ENCODE results near the gene OSBP2.
A peak's percentile ranks its signal among the peaks of the same experiment; 100 is the strongest.

The OSBP2 gene

DNA sequence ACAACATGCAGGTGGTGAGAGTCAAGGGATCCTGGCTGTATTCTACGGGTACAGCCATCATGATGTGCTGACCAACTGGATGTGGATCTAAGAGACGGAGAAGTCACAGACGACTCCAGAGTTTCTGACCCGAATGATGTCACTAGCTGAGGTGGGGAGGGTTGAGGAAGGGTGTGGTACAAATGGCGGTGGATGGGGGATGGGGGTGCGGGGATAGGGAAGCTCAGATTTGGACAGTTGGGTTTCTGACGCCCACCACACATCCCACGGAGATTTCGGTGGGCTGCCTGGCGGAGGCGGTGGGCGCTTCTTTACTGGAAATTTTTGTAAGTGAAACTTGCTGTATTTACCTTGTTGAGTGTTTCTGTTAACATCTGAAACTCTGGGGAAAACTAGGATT, 126.7 kb downstream of the OSBP2 start:
- no peak for DNase-seq

DNA sequence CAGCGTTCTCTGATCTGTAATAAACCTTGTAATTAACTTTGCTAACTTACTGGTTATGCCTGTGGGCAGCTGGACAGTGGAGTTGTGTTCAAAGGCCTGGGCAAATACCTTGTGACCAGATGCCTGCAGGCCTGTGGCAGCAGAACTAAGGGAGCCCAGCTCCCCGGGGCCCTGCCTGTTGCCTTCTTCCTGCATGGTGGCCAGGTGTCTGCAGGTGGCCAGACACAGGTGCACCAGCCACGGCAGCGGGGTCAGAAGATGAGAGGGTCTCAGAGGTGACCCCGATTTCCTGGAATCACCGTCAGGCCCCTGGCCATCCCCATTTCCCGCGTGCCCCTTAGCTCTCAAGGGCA, 127.2 kb downstream of the OSBP2 start:
- no peak for DNase-seq

DNA sequence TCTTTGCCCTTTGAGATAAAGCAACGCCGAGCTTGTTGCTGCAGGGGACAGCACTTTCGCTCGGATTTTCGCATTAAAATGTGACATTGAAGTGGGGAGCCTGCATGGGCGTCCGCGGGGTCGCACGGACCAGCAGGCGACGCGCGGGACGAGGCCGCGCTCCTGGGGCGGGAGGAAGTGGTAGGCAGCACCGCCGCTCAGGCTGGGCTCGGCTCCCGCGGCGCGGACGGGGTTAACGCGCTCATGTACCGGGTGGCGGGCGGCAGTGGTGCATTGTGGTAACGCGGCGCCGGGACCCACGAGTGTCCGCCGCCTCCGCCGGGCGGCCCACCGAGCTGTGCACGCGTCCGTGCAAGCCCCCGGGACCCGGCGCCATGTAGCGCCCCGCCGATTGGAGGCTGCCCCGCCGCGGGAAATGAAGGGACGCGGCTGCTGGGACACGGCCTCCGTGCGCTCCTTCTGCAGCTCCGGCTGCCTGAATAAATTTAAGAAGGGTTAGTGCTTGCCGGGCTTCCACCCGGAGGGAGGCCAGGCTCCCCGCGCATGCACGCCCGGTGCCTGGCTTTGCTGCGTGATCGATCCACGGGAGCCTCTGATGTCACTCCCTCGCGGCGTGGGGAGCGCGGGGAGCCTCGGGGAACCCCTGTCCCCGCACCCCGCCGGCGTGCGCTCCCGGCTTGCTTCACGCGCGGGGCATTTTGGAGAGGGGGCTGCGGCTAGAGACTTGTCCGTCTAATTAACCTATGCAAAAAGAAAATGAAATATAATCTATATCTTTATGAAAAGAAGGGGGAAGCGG, 127.7 kb downstream of the OSBP2 start:
- no peak for DNase-seq

DNA sequence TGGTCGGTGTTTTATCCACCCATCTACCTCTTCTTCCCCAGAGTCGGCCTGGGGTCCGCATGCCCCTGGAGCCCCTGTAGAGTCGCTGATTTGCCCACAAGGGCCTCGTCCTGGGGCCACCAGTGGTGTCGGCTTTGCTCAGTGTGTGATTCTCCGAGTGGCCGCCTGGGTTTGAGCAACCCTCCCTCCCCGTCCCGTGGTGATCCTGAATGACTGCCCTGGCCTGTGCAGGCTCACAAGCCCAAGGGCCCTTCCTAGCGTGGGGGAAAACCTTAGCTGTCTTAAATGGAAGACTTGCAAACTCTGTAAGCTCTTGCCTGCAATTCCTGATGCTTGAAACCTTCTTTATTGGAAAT, 128.3 kb downstream of the OSBP2 start:
- no peak for DNase-seq

DNA sequence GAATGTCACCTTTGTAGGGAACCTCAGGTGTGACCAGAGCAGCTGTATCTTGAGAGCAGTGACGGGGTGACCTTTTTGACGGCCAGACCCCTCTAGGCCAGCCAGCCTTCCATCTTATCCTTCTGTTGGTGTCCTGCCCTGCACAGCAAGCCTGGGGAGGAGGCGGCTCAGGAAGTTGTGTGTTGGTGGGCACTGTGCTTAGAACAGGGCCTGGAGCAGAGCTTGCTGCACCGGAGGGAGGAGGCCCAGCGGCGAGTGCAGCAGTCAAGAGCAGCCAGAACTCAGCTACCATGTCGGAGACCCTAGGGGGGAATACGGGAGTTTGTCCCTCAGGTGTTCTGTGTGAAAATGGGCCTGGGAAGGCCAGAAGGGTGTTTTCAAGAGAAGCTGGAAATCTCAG, 129.4 kb downstream of the OSBP2 start:
- no peak for DNase-seq

DNA sequence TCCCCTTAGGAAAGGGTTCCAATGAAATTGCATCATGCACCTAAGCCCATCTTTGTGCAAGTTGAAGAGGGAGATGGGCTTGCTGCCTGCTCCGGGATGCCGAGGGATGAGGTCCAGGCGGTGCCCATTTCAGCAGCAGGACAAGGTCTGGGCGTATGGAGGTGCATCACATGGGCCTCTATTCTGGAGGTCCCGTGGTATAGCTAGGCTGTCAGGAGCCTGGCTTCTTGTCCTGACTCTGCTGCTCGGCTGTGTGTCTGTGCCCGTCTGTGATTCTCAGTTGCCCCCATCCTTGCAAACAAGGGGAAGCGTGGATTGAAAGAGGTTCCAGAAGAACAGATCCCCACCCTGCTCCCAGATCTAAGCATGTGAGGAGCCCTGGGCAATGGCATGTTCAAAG, 130.0 kb downstream of the OSBP2 start:
- no peak for DNase-seq

DNA sequence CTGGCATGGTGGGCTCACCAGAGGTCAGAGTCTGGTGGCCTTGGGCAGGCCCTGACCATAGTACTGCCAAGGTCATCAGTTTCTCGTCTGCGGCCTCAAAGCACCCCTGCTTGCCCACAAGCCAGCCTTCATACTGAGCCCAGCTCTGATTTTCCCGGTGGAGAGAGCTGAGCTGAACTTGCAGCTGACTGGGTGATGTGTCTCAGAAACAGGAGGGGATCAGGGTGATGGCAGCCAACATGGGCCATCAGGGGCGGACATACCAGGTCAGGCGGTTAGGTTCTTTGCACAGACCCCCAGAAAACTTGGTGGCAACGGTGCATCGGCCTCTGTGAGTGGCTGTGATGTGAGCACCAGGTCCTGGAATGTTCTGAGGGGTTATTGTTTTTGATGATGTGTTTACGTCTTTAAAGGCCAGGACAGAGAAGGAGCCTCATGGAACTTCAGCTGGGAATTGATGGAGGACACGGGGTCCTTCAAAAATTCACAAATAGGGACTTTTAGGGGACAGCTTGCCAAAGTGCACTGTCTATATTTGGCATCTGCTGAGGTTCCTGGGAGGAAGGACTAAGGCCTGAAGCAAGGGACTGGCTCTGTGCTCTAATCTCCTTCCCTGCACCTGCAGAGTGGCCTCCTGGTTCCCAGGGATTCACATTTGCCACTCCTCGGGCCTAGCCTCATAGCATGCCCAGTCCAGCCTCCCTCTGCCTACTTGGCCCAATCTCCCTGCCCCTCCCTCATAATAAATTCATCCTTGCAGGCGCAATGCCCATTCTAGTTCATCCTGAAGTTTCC, 131.2 kb downstream of the OSBP2 start:
- DNase-seq = no peak

DNA sequence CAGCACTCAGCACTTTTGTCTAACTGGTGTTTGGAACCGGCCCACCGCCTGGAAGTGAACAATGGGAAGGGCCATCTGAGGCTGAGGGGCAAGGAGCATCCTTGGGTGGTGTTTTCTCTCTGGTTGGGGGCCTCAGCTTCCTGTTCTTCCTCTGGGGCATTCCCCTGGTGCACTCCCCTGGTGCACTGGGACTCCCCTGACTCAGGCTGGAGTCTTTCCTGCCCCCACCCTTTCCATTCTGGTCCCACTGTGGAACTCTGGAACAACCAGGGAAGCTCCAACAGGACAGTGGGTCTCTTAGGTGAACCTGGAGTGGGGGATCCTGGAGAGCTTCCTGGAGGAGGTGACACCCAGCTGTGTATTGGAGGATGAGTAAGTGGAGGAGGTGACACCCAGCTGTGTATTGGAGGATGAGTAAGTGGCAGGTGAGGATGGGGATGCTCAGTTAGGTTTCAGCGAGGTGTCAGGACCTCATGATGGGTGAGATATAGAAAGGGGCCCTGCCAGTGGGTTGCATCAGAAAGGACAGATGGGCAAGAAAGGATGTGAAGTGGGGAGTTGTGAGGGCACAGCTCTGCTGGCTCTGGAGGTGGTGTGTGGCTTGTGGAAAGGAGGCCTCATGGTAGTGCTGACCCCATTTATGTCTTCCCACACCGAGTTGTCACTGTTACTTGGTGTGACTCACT, 132.1 kb downstream of the OSBP2 start:
- no peak for DNase-seq

DNA sequence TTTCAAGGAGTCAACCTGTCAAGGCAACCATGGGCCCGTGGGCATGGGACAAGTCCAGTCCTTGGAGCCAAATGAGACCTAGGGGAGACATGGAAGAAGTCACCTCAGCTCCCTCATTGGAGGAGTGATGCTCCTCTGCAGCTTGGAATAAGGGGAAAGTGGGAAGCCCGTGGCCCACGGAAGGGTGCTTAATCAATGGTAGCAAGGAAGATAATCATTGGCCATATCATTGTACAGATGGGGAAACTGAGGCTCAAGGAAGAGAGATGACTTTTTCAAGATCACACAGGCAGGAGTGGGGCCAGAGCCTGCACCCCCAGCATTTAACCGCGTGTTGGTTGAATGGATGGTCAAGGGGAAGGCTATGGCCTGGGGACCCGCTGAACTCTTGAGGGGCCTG, 133.0 kb downstream of the OSBP2 start:
- DNase-seq = no peak

DNA sequence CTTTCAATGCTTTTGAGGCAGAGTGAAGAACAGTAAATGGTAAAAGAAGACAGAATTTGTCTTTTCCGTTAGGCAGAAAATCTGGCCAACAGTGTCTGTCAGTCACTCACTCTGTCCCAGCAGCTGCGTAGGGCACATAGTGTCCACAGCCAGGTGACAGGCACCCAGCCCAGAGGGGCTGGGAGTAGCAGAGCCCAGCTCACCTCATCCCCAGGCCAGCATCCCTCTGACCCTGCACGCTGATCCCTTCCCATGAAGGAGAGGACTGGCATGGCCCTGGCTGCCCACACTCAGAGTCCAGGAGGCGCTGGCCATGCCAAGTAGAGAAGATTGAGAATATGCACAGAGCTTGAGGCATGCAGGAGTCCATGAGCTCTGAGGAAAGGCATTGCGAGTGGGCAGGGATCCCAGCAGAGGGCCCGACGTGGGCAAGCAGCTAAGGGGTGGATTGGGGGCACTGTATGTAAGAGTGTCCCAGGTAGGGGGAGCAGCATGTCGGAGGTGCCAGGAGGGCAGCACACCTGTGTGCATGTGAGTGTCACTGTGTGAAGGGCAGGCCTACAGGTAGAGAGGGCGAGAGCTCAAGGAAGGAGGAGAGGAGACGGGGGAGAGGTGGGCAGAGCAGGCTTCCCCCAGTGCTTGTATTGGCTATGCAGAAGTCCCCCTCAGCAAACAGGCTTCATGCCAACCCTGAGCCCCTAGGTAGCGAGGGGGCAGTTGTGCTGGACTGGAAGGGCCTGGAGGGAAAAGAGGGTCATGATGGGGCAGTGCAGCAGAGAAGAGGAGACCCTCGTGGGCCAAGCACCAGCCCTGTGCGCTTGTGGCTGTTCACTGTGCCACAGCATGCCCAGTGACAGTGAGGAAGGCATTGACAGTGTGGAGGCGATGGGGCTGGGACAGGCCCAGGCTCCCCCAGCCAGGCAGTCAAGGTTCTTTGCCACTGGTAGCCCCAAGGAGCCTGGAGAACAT, 133.8 kb downstream of the OSBP2 start:
- no peak for DNase-seq

DNA sequence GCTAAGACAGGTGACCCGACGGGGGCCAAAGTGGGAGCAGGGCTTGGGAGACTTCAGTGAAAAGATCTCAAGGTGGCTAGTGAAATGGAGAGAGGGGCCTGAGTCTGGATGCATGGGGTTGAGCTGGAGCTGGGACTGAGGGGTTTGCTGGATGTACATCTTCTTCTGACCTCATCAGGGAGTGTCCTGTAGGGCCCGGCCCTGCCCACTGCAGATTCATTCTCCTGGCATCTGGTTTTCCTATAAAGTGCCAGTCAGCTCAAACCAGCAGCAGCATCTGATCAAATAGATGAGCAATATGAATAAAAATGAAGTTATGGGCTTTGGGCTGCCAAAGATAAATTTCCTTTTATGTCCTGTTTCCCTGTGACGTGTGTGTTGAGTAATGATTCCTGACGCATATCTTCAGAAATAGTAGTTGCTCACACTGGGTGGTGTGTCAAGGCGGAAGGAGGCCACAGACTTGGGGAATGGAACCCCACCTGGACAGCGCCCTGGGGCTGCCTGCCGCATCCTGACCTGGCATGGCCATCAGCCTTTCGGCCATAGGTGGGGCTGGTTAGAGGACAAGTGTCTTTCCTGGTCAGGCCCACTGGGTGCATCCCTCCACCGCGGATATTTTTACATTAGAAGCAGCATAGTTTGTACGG, 135.4 kb downstream of the OSBP2 start:
- DNase-seq = no peak

DNA sequence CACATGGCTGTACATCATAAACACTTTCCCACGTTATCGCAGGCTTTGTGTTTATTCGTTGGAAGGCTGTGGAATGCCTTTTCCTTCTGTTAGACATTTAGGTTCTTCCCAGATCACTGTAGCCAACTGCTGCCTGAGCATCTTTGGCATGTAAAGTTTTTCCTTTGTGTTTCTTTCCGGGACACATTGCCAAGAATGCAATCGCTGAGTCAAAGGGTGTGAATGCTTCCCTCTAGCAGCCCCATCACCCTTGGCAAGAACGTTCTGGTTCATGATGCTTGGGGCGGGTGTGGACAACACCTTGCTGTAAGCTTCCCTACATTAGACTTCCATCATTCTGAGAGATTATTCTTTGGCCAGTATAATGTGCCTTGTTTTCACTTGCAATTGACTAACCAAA, 136.2 kb downstream of the OSBP2 start:
- no peak for DNase-seq

DNA sequence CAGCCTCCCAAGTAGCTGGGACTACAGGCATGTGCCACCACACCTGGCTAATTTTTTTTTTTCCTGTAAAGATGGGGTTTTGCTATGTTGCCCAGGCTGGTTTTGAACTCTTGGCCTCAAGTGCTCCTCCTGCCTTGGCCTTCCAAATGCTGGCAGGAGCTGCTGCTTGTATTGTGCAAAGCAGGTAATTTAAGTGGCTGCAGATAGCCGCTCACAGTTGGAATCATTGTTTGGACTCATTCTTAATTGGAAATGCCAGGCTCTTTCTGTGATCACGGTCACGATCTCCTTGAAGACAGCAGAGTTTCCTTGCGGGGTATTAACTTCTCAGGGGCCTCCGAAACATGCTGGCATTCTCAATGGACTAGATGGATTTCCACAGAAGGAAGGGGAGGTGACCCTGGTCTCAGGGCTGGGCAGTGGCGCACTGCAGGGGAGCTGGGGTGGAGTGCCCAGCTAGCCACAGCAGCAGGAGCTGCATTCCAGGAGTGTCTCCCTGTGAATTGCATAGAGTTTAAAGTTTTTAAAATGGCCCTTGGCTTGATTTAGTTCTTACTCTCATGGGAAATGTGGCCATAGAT, 137.8 kb downstream of the OSBP2 start:
- no peak for DNase-seq

DNA sequence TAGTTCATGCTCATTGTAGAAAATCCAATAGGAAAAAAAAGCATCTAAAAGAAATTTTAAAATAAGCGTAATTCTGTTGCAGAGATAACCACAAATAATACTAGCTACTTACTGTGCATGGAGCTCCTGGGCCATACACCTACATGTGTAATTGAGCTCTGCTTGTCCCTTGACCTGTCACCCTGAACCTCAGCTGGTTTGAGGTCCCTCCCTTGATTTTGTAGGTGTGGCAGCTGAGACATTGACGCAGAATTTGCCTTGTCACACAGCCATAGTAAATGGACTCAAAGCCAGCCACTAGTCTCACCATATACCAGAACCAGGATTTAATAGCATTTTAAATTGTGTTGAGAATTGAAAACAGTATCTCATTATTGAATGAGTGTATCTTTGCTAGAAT, 138.6 kb downstream of the OSBP2 start:
- no peak for DNase-seq

DNA sequence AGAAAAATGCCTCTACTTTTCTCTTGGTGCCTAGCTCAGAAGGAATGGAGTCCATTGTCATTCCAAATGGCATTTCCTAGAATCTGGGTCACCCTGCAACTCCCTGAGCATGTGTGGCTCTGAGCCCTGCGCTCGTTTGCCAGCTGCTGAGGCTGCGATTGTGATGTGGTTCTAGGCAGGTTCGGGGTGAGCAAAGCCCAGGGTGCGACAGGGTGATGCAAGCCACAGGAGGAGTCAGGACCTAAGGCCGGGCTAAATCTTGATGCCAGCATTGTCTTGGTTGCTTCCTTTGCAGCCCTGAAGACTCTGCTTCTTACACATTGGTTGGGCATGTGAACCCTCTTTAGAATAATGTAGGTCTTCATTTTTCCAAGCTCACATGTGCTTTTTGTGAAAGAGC, 142.9 kb downstream of the OSBP2 start:
- peak; percentile 31 to 34 for DNase-seq

DNA sequence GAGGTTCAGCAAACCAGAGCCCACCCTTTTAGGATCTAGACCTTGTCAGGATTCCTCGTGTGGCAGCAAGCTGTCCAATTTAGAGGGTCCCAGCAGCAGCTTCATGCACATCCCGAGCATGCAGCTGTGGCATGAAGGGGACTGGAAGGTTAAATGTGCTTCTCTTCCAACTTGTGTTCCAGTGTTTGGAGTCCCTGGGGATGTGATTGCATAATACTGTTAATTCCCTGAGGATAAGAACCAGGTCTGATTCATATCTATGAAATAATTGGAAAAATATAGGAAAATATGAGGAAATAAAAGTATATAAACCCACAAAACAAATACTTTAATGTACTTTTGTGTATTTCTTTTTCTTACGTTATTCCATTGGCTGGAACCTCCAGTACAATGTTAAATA, 143.4 kb downstream of the OSBP2 start:
- no peak for DNase-seq

DNA sequence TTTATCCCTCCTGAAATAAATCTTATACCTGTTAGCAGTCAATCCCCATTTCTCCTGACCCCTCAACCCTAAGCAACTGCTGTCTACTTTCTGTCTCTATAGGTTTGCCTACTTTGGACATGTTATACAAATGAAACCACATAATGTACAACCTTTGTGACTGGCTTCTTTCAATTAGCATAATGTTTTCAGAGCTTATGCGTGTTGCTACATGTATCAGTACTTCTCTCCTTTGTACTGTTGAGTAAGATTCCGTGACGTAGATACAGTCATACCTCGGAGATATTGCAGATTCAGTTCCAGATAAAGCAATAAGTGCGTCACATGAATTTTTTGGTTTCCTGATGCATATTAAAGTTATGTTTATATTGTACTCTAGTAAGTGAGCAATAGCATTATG, 146.6 kb downstream of the OSBP2 start:
- no peak for DNase-seq

DNA sequence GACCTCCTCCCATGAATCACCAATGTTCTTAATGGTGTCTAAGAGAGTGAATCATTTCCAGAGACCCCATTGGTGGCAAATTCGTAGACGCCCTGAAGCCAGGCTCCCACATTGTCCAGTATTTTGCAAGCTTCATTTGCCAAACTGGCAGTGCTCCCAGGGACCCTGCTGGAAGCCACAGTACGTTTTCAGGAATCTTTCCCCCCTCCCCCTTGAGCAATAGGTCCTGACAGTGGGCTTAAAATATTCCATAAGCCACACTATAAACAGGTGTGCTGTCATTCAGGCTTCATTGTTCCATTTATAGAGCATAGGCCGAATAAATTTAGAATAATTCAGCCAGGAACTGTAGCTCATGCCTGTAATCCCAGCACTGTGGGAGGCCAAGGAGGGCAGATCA, 148.6 kb downstream of the OSBP2 start:
- DNase-seq = no peak

DNA sequence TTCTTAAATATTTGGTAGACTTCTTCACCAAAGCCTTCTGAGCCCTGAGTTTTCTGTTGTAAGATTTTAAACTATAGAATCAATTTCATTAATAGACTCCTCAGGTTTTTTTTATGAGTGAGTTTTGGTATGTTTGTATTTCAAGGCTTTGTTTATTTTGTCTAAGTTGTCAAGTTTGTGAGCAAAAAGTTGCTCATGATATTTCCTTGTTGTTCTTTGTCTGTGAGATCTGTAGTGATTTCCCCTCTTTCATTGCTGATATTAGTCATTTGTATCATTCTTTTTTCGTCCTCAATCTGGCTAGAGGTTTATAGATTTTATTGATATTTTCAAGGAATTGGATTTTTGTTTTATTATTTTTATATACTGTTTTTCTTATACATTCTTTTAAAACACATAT, 152.9 kb downstream of the OSBP2 start:
- DNase-seq = no peak

DNA sequence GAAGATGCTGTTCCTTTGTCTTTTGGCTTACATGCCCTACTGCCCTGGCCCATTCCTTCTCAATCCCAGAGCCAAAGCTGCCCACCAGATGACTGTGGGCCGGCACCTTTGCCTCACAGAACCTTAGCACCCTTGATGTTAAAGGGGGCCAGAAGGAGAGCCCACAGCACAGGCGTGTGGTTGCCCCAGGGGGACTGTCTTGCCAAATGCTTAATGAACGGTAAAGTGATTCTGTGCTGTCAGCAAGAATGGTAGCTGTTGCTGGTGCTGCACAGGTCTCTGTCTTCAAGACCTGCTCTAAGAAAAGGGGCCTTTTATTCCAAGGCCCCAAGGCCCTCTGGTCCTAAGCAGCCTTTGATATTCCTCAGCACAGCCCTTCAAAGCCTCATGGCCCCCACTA, 160.6 kb downstream of the OSBP2 start:
- no peak for DNase-seq

DNA sequence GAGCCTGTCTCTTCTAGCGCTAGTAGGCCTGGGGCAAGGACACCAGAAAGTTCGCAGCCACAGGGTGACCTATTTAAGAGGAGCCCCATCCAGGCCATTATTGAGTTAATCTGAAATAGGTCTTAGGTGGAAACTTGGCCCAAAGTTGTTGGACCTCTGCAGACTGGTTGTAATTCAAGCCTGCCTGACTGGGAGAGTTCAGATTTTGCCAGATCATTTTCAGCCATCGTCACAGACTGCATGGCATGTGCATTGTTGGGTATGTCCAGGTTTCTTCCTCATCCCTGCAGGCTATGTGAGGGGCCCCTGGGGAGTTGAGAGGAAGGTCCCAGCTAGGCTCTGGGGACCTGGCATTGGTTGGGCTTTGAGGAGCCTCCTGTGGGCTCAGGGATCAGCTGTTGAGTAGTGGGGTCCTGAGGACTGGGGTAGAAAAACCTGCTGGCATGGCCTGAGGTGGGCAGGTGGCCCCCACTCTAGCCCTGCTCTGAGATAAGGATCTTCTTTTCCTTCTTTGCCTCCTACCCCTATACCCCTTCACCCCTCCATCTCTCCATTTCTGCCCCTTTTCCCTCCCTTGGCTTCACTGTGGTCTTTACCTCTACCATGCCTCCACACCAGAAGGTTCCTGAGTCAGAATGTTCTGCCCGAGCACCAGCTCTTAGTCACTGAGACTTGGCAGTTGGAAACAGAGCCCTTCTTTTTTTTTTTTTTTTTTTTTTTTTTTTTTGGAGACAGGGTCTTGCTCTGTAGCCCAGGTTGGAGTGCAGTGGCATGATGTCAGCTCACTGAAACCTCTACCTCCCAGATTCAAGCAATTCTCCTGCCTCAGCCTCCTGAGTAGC, 161.2 kb downstream of the OSBP2 start:
- DNase-seq = no peak

Data from hippocampal formation (tissue), 2 donors.